Cardiac muscle cell (in vitro differentiated cells and primary cell): Measurements from ENCODE around the gene CCN6. TPM values are rescaled to one million over a fixed set of nuclear protein-coding genes. Genes with fewer than 3 reads are reported as not detected.
A peak's percentile ranks its signal among the peaks of the same experiment; 100 is the strongest.
"Not testable (repeated sequence)": the region's sequence is repeated elsewhere in the genome, so short reads cannot be mapped to it uniquely, and the experiment has no call there.

ENCODE experiments used
- DNase-seq, 2 donors: peaks; one replicate each; pipeline versions ENCODE4 v3.0.0 to v3.0.0-alpha.2; 2010 to 2017; ENCODE audit warnings: low read depth in 1 of 2, low spot score in 1 of 2
- H3K27ac ChIP-seq: fragments of 200-600 bp; sonication (generic); 2 replicates; pipeline ENCODE4 v1.5.1; 2016
- H3K27me3 ChIP-seq: fragments of 200-600 bp; sonication (generic); 2 replicates; pipeline ENCODE4 v1.6.0; 2016; ENCODE audit warnings: control low read depth
- H3K36me3 ChIP-seq: fragments of 200-600 bp; sonication (generic); 2 replicates; pipeline ENCODE4 v1.5.1; 2016; ENCODE audit warnings: control low read depth
- H3K4me1 ChIP-seq: fragments of 200-600 bp; sonication (generic); 2 replicates; pipeline ENCODE4 v1.8.1; 2017; ENCODE audit warnings: low read depth, mild to moderate bottlenecking, mixed run types
- H3K4me3 ChIP-seq: fragments of 200-600 bp; sonication (generic); 2 replicates; pipeline ENCODE4 v1.5.1; 2016; ENCODE audit warnings: mild to moderate bottlenecking
- H3K9me3 ChIP-seq: fragments of 200-600 bp; sonication (generic); 2 replicates; pipeline ENCODE4 v1.5.1; 2017; ENCODE audit warnings: low read depth, mild to moderate bottlenecking, control low read depth
- CTCF ChIP-seq: IDR thresholded peaks from 2 replicates; pipeline ENCODE4 v1.5.1; 2012; ENCODE audit warnings: low read depth, mild to moderate bottlenecking, low read length
- polyA plus RNA-seq: library from polyadenylated mRNA; unstranded; fragments of >200 nt; fragmentation: Nextera tagmentation; extraction: Ambion mirVana; gene quantifications from 2 replicates; pipeline ENCODE4 v1.2.1, GENCODE V29; 2016
- total RNA-seq: library from RNA; depleted of rRNA; stranded (reverse); fragments of >200 nt; gene quantifications from 2 replicates; pipeline ENCODE4 v1.2.3, GENCODE V29; 2016

Gene CCN6
- total and polyA plus RNA-seq, 2 experiments from 2014 or later = 0.11 TPM; not detected in 1

GRCh38 chr6:112044856-112045255, 9.0 kb upstream of the CCN6 start:
- H3K36me3 ChIP-seq = no peaks in the 10 kb centered on the region
- TF ChIP-seq CTCF = no peak
- no peak overlapping the region for H3K4me3 ChIP-seq
- H3K9me3 ChIP-seq = no peaks in the 10 kb centered on the region
- no peaks in the 10 kb centered on the region for H3K4me1 ChIP-seq
- DNase-seq = peak in 1 of 2 donors; percentile 85
- H3K27me3 ChIP-seq = no peaks in the 10 kb centered on the region
- H3K27ac ChIP-seq = no peak overlapping the region

- not testable (repeated sequence) for H3K4me3 ChIP-seq, H3K36me3 ChIP-seq, H3K9me3 ChIP-seq, DNase-seq, H3K27ac ChIP-seq, H3K27me3 ChIP-seq, H3K4me1 ChIP-seq
These were observed 6.4 kb upstream of the CCN6 start for GRCh38 chr6:112047523-112047922.

GRCh38 chr6:112049026-112049799, 4.7 kb upstream of the CCN6 start:
- no peak for TF ChIP-seq CTCF

GRCh38 chr6:112049996-112050395, 3.9 kb upstream of the CCN6 start:
- H3K27me3 ChIP-seq = no peaks in the 10 kb centered on the region
- no peak overlapping the region for H3K27ac ChIP-seq

More at GRCh38 chr6:112049026-112049799, 4.7 kb upstream of the CCN6 start:
- no peak overlapping the region for H3K4me3 ChIP-seq
- no peak overlapping the region for H3K27ac ChIP-seq
- DNase-seq = no peak
- no peaks in the 10 kb centered on the region for H3K9me3 ChIP-seq
- H3K36me3 ChIP-seq = no peaks in the 10 kb centered on the region
- no peaks in the 10 kb centered on the region for H3K27me3 ChIP-seq
- no peaks in the 10 kb centered on the region for H3K4me1 ChIP-seq

GRCh38 chr6:112050429-112050828, 3.5 kb upstream of the CCN6 start:
- Histone ChIP-seq H3K36me3 (no peaks in the 10 kb centered on the region), H3K9me3 (no peaks in the 10 kb centered on the region), H3K27ac (no peak overlapping the region), H3K4me3 (no peak overlapping the region), H3K4me1 (no peaks in the 10 kb centered on the region), H3K27me3 (no peaks in the 10 kb centered on the region)
- no peak for TF ChIP-seq CTCF
- DNase-seq = no peak

More at GRCh38 chr6:112049996-112050395, 3.9 kb upstream of the CCN6 start:
- no peaks in the 10 kb centered on the region for H3K9me3 ChIP-seq
- H3K4me3 ChIP-seq = no peak overlapping the region
- no peak for DNase-seq
- TF ChIP-seq CTCF = no peak
- no peaks in the 10 kb centered on the region for H3K36me3 ChIP-seq
- no peaks in the 10 kb centered on the region for H3K4me1 ChIP-seq

- H3K4me3 ChIP-seq, H3K27me3 ChIP-seq, H3K36me3 ChIP-seq, H3K9me3 ChIP-seq, DNase-seq, H3K27ac ChIP-seq, H3K4me1 ChIP-seq: not testable (repeated sequence)
These were observed 2.6 kb upstream of the CCN6 start for GRCh38 chr6:112051251-112051740.
